ENCODE measurements around the gene ARMC3. TPM values are rescaled to one million over a fixed set of nuclear protein-coding genes. Genes with fewer than 3 reads are reported as not detected.
"Not testable (repeated sequence)": the region's sequence is repeated elsewhere in the genome, so short reads cannot be mapped to it uniquely, and the experiment has no call there.

ARMC3 gene, protein sequence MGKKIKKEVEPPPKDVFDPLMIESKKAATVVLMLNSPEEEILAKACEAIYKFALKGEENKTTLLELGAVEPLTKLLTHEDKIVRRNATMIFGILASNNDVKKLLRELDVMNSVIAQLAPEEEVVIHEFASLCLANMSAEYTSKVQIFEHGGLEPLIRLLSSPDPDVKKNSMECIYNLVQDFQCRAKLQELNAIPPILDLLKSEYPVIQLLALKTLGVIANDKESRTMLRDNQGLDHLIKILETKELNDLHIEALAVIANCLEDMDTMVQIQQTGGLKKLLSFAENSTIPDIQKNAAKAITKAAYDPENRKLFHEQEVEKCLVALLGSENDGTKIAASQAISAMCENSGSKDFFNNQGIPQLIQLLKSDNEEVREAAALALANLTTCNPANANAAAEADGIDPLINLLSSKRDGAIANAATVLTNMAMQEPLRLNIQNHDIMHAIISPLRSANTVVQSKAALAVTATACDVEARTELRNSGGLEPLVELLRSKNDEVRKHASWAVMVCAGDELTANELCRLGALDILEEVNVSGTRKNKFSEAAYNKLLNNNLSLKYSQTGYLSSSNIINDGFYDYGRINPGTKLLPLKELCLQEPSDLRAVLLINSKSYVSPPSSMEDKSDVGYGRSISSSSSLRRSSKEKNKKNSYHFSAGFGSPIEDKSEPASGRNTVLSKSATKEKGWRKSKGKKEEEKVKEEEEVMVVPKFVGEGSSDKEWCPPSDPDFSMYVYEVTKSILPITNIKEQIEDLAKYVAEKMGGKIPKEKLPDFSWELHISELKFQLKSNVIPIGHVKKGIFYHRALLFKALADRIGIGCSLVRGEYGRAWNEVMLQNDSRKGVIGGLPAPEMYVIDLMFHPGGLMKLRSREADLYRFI
- total RNA-seq = not detected
- long read RNA-seq = 0 reads

GRCh38 chr10:22927661-22928403, at the start of gene ARMC3:
Gene ARMC3, plus strand, starts transcription at chr10:22928053. Its CDS starts 3,944 bp downstream, at chr10:22931997.
- intact Hi-C loops (cut with DNase I) = no loop called here
- ATAC-seq (peak; percentile 94), DNase-seq (ENCODE audit: missing footprints) (peak; percentile 80)

DNA sequence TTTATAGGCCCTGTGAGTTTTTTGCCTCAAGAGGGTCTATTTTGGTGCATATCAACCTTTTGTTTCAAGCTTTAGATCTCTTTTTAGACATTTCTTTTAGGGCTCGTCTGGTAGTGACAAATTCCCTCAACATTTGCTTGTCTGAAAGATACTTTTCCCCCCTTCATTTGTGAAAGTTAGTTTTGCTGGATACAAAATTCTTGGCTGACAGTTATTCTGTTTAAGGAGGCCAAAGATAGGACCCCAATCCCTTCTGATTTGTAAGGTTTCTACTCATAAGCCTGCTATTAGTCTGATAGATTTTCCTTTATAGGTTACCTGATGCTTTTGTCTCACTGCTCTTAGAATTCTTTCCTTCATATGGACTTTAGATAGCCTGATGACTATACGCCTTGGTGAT, 36.1 kb upstream of the ARMC3 start:
- intact Hi-C loops (cut with DNase I) = no loop called here
- DNase-seq (ENCODE audit: missing footprints) (no peak), ATAC-seq (no peak)

- DNase-seq (ENCODE audit: missing footprints) (no peak), ATAC-seq (no peak)
- intact Hi-C loops (cut with DNase I) = no loop called here
Observed at GRCh38 chr10:22893781-22894180, 34.1 kb upstream of the ARMC3 start.

- intact Hi-C loops (cut with DNase I) = no loop called here
- no peak for DNase-seq (ENCODE audit: missing footprints)
- peak; percentile 39 for ATAC-seq
Observed at GRCh38 chr10:22894714-22895113, 33.1 kb upstream of the ARMC3 start.

DNA sequence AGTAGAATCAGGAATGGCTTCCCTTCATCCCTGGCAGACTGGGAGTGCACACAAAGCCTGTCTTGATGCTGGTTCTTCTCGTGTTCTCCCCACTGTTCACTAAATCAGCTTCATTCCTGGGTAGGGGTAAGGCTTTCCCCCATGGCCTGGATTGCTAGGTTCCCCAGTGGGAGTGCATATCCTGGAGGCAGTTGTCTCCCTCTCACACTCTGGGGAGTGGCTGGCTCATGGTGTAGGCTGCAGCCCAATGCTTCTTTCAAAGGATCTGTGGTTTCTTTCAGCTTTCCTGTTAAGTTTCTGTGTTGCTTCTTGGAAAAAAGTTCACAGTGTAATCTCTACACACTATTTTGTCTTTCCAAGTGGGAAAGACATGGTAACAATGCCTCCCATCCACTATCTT, 32.6 kb upstream of the ARMC3 start:
- DNase-seq (ENCODE audit: missing footprints) (no peak), ATAC-seq (no peak)
- intact Hi-C loops (cut with DNase I) = no loop called here

DNA sequence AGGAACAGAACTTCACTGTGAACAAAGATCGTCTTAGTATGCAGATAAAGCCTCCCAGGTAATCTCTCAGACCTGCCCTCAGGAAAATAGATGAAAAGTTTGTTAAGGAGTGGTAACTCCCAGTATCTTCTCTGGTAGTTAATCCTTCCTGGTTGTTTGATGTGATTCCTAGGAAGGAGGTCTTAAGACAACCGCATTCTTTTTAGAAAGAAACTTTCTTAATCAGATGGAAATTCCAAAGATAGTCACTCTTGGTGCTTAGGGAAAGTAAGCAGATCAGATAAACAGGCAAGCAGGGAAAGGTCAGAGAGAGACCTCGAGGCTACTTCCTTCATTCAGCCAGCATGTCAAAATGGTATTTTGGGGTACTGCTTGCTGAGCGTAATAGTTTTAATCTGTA, 30.5 kb upstream of the ARMC3 start:
- intact Hi-C loops (cut with DNase I) = no loop called here
- ATAC-seq = no peak
- DNase-seq (ENCODE audit: missing footprints) = no peak

DNA sequence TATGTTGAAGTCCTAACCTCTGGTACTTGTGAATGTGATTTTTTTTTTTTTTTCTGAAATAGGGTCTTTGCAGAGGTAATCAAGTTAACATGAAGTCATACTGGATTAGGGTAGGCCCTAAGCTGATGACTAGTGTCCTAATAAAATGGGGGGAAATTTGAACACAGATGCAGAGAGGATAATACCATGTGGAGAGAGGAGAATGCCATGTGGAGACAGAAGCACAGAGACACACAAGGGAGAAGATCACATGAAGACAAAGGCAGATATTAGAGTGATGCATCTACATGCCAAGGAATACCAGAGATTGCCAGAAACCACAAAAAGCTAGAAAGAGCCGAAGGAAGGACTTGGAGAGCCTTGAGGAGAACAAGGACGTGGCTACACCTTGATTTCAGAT, 28.5 kb upstream of the ARMC3 start:
- intact Hi-C loops (cut with DNase I) = no loop called here
- DNase-seq (ENCODE audit: missing footprints) = no peak
- ATAC-seq = no peak

- ATAC-seq (no peak), DNase-seq (ENCODE audit: missing footprints) (no peak)
- intact Hi-C loops (cut with DNase I) = no loop called here
Observed at GRCh38 chr10:22899775-22900174, 28.1 kb upstream of the ARMC3 start.

DNA sequence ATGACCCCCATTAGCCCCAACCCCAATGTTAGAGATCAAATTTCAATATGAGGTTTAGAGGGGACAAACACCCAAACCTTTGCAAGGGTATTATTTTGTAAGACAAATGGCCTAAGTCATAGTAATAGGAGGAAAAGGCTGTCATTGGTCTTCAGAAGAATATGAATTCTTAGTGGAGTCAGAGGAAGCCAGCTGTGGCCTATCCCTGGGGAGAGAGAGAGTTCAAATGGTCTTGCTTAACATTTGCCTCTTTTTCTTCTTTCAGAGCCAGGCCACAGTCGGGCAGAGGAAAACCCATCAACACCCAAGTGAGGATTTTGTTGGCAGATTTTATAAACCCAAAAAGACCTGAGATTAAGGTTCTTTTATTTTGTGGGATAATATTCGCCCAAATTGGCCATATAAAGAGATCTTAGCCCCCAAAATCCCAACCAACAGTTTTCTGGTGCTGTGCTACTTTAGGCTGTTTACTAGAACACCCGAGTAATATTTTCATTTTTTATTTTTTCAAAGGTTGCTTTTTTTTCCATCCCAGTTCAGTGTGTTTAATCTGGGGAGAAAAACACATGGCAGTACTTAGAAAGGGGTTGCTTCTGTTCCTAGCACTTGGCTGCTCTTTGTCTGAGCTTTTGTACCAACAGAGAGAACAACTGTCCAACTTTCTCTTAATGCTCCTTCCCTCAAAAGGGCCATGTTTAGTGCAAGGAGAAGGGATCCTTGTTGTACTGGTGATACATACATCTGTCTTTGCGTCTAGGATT, 26.8 kb upstream of the ARMC3 start:
- DNase-seq (ENCODE audit: missing footprints) (no peak), ATAC-seq (peak; percentile 95)
- intact Hi-C loops (cut with DNase I) = no loop called here

DNA sequence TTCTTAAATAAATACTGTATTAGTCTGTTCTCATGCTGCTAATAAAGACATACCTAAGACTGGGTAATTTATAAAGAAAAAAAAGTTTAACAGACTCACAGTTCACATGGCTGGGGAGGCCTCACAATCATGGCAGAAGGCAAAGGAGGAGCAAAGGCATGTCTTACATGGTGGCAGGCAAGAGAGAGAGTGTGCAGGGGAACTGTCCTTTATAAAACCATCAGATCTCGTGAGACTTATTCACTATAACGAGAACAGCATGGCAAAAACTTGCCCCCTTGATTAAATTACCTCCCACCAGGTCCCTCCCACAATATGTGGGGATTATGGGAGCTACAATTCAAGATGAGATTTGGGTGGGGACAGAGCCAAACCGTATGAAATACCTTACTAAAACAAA, 25.7 kb upstream of the ARMC3 start:
- DNase-seq (ENCODE audit: missing footprints); intact Hi-C loops (cut with DNase I); ATAC-seq: not testable (repeated sequence)

- intact Hi-C loops (cut with DNase I) = no loop called here
- ATAC-seq = no peak
- DNase-seq (ENCODE audit: missing footprints) = no peak
Observed at GRCh38 chr10:22903694-22904093, 24.2 kb upstream of the ARMC3 start.

DNA sequence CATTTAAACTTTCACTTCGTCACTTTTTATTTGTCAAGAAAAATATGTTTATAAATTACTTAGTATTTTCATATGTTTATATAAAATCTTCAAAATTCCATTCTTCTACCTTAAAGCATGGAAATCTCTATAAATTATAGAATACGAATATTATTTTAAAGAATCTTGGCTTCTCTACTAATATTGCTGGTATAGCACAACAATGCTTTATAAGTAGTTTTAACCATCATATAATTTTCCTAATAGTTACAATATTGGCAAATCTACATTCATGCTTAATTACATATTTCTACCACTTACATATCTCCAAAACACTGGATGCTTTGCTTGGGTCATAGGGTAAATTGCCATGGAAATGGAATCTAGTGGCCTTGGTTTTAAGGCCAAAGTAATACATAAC, 21.1 kb upstream of the ARMC3 start:
- DNase-seq (ENCODE audit: missing footprints) (no peak), ATAC-seq (no peak)
- intact Hi-C loops (cut with DNase I) = no loop called here

DNA sequence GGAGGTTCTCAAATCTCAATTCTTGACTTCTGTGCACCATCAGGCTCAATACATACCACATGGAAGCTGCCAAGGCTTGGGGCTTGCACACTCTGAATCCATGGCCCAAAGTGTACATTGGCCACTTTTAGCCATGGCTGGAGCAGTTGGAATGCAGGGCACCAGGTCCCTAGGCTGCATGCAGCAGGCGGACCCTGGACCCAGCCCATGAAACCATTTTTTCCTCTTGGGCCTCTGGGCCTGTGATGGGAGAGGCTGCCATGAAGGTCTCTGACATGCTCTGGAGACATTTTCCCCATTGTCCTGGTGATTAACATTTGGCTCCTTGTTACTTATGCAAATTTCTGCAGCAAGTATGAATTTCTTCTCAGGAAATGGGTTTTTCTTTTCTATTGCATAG, 19.0 kb upstream of the ARMC3 start:
- ATAC-seq (no peak), DNase-seq (ENCODE audit: missing footprints) (no peak)
- intact Hi-C loops (cut with DNase I) = no loop called here

GRCh38 chr10:22909673-22910072, 18.2 kb upstream of the ARMC3 start:
- ATAC-seq; DNase-seq (ENCODE audit: missing footprints); intact Hi-C loops (cut with DNase I): not testable (repeated sequence)

DNA sequence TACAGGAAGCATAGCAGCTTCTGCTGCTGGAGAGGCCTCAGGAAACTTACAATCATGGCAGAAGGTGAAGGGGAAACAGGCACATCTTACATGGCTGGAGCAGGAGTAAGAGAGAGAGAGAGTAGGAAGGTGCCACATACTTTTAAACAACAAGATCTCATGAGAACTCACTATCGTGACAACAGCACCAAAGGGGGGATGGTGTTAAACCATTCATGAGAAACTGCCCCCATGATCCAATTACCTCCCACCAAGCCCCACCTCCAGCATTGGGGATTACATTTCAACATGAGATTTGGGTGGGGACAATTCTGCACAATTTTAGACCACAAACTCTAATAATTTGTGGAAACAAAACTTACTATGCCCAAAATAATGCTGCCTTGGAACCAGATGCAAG, 16.8 kb upstream of the ARMC3 start:
- DNase-seq (ENCODE audit: missing footprints) = no peak

GRCh38 chr10:22911889-22912762, 15.7 kb upstream of the ARMC3 start:
- ATAC-seq (no peak), DNase-seq (ENCODE audit: missing footprints) (no peak)
- intact Hi-C loops (cut with DNase I) = no loop called here

More for the DNA sequence above, 16.8 kb upstream of the ARMC3 start:
- intact Hi-C loops (cut with DNase I) = no loop called here
- no peak for ATAC-seq

GRCh38 chr10:22912763-22913384, 15.0 kb upstream of the ARMC3 start:
- ATAC-seq = no peak
- no peak for DNase-seq (ENCODE audit: missing footprints)
- intact Hi-C loops (cut with DNase I) = no loop called here
